ENCODE data around the gene FAT1.

FAT1 gene

DNA sequence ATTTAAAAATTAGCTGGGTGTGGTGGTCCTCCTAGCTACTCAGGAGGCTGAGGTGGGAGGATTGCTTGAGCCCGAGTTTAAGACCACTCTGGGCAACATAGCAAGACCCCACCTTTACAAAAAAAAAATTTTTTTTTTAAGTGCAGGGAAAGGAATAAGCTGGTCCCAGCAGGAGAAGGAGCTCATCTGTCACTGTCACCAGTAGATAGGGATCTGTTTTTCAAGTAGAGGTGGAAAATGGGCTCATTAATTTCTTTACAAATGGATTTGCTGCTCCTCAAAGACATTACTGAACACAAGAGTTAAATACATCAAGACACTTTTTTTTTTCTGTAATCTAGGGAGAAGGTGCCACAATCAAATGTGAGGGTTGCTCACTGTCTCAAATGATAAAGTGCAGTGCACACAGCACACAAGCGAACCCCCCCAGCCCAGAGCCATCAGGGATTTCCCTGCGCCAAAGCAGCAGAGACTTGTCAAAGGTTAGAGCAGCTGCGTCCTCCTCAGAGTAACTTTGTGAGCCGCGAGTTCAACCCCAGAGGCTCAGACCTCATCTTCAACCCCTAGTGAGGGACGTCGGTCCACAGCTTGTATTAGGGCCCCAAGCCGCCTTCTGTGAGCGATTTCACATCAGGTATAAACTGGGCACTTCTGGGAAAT lies 154.0 kb downstream of the FAT1 start:
- Histone ChIP-seq H3K36me3 (no peaks in the 10 kb centered on the region), H3K4me1 (peaks cover 0 to 4% (median 0%) of the 10 kb centered on the region in 4 donors), H3K27ac (no peak overlapping the region), H3K9me3 (no peaks in the 10 kb centered on the region), H3K27me3 (peaks cover 0 to 3% of the 10 kb centered on the region in 2 donors), H3K4me3 (peak overlapping the region; percentile 7 to 35)
- no peak for DNase-seq
- intact Hi-C loops (cut with DNase I; ENCODE audit: low total_unique reads), result no loop called here
- no peak for TF ChIP-seq CTCF (IDR thresholded peaks at IDR 0.05)

DNA sequence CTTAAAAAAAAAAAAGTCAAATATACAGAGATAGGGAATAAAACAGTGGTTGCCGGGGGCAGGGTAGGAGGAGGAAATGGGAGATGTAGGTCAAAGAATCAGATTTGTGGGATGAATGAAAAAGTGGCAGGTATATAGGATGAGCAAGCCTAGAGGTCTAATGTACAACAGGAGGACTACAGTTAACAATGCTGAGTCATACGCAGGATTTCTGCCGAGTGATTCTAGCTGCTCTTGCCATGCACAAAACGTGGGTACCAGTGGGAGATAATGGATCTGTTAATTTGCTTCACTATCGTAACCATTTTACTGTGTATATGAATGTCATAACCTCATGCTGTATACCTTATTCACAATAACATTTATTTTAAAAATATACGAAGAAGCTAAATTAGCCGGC lies 157.6 kb downstream of the FAT1 start:
- no peak for TF ChIP-seq CTCF (IDR thresholded peaks at IDR 0.05)
- peaks cover 0 to 3% of the 10 kb centered on the region in 2 donors for H3K27me3 ChIP-seq
- peaks cover 0 to 4% (median 0%) of the 10 kb centered on the region in 4 donors for H3K4me1 ChIP-seq
- intact Hi-C loops (cut with DNase I; ENCODE audit: low total_unique reads), result no loop called here
- DNase-seq, result no peak
- H3K9me3 ChIP-seq, result no peaks in the 10 kb centered on the region
- H3K36me3 ChIP-seq, result no peaks in the 10 kb centered on the region
- no peak overlapping the region for H3K4me3 ChIP-seq
- no peak overlapping the region for H3K27ac ChIP-seq

- H3K4me3 ChIP-seq, result no peak overlapping the region
- H3K36me3 ChIP-seq, result no peaks in the 10 kb centered on the region
- no peaks in the 10 kb centered on the region for H3K9me3 ChIP-seq
- H3K27me3 ChIP-seq, result peaks cover 0 to 3% of the 10 kb centered on the region in 2 donors
- no peak for DNase-seq
- no peaks in the 10 kb centered on the region for H3K4me1 ChIP-seq
- intact Hi-C loops (cut with DNase I; ENCODE audit: low total_unique reads), result no loop called here
- no peak overlapping the region for H3K27ac ChIP-seq
- TF ChIP-seq CTCF (IDR thresholded peaks at IDR 0.05), result no peak
These were observed 159.9 kb downstream of the FAT1 start for GRCh38 chr4:186563761-186564160.

GRCh38 chr4:186561748-186562147 lies 161.9 kb downstream of the FAT1 start:
- intact Hi-C loops (cut with DNase I; ENCODE audit: low total_unique reads), result no loop called here
- no peak overlapping the region for H3K27ac ChIP-seq
- no peaks in the 10 kb centered on the region for H3K36me3 ChIP-seq
- peaks cover 0 to 3% of the 10 kb centered on the region in 2 donors for H3K27me3 ChIP-seq
- TF ChIP-seq CTCF (IDR thresholded peaks at IDR 0.05), result no peak
- no peak for DNase-seq
- H3K9me3 ChIP-seq, result no peaks in the 10 kb centered on the region
- H3K4me3 ChIP-seq, result no peak overlapping the region
- no peaks in the 10 kb centered on the region for H3K4me1 ChIP-seq

DNA sequence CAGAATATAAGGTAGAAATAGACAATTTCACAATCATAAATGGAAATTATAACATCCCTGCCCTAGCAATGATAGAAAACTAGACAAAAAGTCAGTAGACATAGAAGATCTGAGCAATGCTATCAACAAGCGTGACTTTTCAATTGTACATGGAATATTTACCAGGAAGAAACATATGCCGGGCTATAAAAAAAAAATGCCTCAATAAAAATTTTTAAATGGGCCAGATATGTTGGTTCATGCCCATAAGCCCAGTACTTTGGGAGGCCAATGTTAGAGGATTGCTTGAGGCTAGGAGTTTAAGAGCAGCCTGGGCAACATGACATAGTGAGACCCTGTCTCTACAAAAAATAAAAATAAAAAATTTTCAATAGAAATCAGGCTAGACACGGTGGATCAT lies 163.0 kb downstream of the FAT1 start:
- no peak for DNase-seq
- H3K4me1 ChIP-seq, result no peaks in the 10 kb centered on the region
- H3K36me3 ChIP-seq, result no peaks in the 10 kb centered on the region
- H3K4me3 ChIP-seq, result no peak overlapping the region
- peaks cover 0 to 8% of the 10 kb centered on the region in 2 donors for H3K27me3 ChIP-seq
- no peak for TF ChIP-seq CTCF (IDR thresholded peaks at IDR 0.05)
- H3K9me3 ChIP-seq, result no peaks in the 10 kb centered on the region
- no peak overlapping the region for H3K27ac ChIP-seq
- intact Hi-C loops (cut with DNase I; ENCODE audit: low total_unique reads), result no loop called here
